HL-60/S4 (cell line): ENCODE data around the gene MYCBPAP.

Experiments used
- in situ Hi-C: fragments of 300-500 bp; cut with MboI; formaldehyde crosslinking; loops from 2 replicates; pipeline ENCODE4 v1.14.3; 2022; ENCODE audit warnings: low sequenced_read_pairs

Gene MYCBPAP

DNA sequence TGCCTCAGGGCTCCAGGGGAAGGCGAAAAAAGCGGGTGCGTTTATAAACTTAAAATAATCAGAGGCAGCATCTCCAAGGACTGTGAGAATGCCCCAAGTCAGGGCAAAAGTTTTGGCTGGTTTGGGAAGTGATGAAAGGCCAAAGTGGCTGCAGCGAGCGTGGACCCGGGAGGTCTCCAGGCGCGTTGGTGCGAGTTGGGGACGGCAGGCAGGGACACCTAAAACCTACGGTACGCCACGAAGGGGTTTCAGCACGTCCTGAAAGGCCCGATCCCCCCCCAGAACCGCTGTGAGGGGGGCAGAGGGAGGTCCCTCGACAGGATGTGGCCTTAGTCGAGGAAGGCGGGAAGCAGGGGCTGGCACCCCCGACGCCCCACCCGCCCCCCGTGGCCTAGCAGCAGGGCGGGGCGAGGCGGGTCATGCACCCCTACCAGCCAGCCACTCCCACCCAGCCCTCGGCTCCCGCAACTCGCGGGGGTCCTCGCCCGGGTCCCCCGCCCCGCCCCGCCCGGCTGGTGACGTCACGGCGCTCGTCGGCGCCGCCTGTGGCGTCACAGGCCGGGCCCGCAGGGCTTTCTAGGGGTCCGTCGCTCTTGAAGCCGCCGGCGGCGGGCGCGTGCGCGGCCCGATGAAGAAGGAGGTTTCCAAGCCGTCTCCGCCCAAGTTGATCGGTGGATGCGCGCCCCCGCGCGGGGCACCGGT is at the start of gene MYCBPAP:
TSS of gene MYCBPAP (plus strand) at position 569 of the 702 bp plus-strand sequence. CDS start 236 bp downstream, outside the sequence.
- in situ Hi-C loops = no loop called here

- in situ Hi-C loops = no loop called here
Observed at GRCh38 chr17:50458701-50459676, 49.2 kb upstream of the MYCBPAP start.

DNA sequence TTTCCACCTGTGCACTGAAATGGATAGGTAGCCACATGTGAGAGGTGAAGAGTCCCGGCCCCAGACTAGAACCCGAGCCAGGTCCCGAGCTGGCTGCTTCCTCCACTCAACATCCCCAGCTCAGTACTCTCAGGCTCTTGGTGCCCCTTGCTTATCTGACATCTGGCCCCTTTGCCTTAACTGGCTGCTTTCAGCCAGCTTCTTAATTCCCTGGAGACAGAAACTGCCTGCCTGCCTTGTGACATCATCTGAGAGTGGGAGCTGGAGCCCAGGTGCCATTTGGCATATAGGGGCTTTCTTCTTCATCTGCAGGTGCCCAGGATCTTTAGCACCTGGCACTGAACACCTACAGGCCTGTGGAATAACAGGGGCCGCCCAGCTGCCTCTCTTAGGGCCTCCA is 48.5 kb upstream of the MYCBPAP start:
- in situ Hi-C loops = no loop called here

- in situ Hi-C loops = no loop called here
Observed at GRCh38 chr17:50460831-50461526, 47.3 kb upstream of the MYCBPAP start.

- in situ Hi-C loops = no loop called here
Observed at GRCh38 chr17:50461550-50462132, 46.6 kb upstream of the MYCBPAP start.

DNA sequence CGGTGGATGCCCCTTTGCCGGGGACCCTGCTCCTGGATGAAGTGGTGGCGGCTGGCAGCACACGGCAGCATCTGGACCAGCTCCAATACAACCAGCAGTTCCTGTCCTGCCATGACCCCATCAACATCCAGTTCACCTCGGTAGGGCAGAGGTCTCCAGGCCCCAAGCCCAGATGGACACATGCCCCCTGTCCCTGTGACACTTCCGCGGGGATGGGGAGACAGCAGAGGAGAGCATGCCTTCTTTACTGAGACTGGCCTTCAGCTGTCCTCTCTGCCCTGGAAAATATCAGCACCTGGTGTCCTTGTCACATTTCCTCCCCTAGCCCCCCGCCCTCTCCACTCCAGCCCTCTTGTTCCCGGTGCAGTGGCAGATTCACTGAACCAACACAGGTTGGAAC is 45.8 kb upstream of the MYCBPAP start:
- in situ Hi-C loops = no loop called here

GRCh38 chr17:50464121-50464520 is 44.1 kb upstream of the MYCBPAP start:
- in situ Hi-C loops = no loop called here

DNA sequence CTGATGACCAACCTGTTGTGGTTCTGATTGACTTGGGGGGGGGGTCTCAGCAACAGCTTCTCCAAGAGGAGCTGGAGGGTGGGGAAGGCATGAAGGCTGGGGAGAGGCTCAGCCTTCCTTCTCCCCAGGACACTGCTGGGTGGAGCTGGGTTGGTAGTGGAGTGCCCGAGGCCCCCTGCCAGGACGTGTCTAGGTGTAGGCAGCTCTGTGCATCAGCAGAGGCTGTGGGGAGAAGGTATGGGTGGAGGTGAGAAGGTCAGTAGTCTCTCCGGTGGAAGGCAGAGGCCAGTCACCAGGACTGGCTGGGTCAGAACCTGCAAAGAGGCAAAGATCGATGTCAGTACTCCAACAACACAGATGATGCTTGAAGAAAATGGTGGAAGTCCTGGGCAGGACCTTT is 43.5 kb upstream of the MYCBPAP start:
- in situ Hi-C loops = no loop called here

GRCh38 chr17:50465171-50465570 is 43.1 kb upstream of the MYCBPAP start:
- in situ Hi-C loops = no loop called here

GRCh38 chr17:50465635-50466034 is 42.6 kb upstream of the MYCBPAP start:
- in situ Hi-C loops = no loop called here

DNA sequence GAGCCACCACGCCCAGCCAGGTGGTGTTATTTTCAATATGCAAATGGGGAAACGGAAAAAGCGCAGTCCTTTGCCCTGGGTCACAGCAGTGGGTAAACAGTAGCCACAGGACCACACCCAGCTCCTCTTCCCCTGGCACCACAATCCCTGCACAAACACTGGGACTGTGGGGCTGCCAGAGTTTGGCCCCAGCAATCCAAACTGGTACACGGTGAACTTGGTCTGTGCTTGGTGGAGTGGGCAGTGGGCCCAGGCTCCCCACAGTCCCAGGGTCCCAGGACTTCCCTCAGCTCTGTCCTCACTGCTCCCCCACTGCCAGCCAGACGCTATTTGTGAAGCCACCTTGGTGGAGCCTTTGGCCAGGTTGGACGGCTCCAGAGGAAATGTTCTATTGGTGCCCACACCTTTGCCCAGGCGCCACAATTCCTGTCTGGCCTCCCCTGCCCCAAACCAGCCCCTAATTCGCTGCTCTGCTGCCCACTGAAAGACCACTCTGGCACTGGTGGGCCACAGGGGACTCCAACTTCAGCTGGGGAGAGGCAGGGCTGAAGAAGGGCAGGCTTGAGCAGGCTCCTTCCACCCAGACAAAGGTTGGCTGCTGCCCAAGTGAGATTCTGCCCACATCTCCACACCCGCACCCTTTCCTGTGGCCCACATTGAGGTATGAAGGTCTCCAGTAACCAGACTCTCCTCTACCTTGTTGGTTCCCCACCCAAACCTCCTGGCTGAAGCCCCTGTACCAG is 41.7 kb upstream of the MYCBPAP start:
- in situ Hi-C loops = no loop called here

DNA sequence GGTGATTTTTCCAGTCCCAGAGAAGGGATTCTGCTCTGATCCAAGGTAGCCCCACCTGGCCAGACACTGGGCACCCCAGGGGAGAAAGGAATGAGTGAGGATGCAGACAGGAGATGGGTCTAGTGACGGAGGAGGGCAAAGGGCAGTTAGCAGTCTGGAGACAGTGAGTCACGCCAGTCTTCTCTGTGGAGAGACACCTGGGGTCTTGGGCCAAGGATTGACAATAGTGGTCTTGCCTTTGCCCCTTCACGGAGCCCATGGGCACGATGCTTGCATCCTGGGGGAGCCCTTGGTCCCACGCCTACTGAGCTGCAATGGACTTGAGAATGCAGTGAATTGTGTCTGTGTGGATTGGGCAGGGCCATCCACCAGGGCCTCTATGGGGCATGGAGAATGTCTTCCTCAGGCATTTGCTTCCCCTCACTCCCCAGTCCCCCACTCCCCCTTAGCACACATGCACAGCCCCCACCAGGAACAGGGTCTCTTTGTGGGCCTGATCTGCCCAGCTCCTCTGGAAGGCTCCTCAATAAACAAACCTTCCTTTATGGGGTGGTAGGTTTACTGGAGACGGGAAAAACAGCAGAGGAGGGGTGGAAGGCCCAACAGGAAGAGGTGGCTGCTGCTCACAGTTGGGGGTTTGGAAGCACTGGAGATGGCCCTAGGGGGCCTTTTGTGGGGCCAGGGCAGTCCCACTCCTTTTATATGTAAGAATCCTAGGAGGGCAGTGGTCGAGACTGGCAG is 41.0 kb upstream of the MYCBPAP start:
- in situ Hi-C loops = no loop called here

DNA sequence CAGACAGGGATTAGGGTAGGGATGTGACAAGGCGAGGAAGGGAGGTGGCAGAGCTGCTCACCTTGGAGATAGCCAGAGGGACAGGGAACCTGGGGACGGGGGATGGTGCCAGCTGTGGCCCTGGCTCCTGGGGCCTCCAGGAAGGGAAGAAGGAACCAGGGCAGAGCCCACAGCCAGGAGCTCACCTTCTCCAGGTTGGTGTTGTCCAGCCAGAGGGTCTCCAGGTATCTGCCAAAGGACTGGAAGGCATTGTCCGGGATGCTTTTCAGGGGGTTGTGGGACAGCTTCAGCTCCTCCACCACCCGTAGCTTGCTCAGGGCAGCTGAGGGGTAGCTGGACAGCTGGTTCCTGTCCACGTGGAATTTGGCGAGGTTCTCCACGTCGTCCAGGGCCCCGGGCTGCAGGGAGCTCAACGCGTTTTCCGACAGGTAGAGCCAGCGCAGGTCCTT is 40.4 kb upstream of the MYCBPAP start:
- in situ Hi-C loops = no loop called here

- in situ Hi-C loops = no loop called here
Observed at GRCh38 chr17:50468304-50469207, 39.7 kb upstream of the MYCBPAP start, which contains the start of gene CHAD. Gene CHAD, minus strand, starts transcription at chr17:50468880. Its CDS starts 67 bp downstream, at chr17:50468813.

DNA sequence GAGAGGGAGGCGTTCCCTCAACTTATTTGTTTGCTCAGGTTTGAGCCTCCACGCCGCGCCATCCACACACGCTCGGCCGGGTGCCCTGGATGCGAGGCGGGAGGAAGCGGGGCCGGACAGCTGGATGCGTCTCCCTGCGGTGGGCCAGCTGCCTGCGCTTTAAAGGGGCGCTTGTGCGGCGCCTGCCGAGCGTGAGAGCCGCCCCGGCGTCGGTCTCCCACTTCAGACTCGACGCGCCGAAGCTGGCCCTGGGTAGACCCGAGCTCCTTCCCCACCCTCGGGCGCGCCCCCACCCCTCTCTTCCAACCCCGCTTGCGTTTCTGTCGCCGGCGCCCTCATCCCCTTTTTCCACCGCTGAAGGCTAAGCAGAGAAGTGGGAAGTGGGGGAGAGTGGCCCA is 39.0 kb upstream of the MYCBPAP start:
- in situ Hi-C loops = no loop called here

GRCh38 chr17:50469671-50470305 is 38.5 kb upstream of the MYCBPAP start:
- in situ Hi-C loops = no loop called here

GRCh38 chr17:50470426-50470825 is 37.8 kb upstream of the MYCBPAP start:
- in situ Hi-C loops = no loop called here
